NK-92 treated with Interleukin-12 subunit alpha and Interleukin-12 subunit beta, amount 100 ng/mL, for 24 hours (cell line): ENCODE data around the gene PARD3.

Experiments used
- DNase-seq: peaks from one replicate; lab custom pipeline; 2025; lab: John Stamatoyannopoulos, UW

Gene PARD3

DNA sequence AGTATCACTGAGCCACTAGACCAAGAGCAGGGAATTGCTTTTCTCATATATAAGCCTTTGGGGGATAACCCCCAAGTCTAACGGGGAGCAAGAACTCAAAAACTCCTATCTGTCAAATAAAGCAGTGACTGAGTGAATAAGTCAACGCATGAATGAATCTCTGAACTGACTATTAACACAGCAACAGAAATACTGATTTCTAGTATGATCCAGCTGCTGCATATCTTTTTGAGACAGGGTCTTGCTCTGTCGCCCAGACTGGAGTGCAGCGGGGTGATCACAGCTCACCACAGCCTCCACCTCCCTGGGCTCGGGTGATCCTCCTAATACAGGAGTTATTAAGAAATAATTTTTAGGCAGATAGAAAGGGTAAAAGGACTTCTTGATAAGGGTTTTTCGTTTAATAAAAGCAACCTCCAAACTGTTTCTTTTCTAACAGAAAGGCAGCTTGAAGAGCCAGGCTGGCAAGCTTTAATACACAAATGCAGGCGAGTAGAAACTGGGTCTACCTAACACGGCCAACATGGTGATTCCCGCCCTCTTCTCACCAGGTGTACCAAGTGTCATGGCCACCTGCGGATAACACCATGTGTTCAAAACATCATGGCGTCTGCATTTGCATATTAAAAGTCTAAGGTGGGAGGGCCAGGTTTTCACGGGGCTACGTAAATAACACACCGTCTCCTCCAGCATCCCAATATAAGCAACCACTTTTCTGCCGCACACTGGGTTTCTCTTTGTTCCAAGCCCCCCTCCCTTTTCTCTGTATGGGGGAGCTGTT is 631.9 kb downstream of the PARD3 start:
- no peak for DNase-seq

GRCh38 chr10:34181553-34182300 is 633.4 kb downstream of the PARD3 start:
- DNase-seq = no peak

DNA sequence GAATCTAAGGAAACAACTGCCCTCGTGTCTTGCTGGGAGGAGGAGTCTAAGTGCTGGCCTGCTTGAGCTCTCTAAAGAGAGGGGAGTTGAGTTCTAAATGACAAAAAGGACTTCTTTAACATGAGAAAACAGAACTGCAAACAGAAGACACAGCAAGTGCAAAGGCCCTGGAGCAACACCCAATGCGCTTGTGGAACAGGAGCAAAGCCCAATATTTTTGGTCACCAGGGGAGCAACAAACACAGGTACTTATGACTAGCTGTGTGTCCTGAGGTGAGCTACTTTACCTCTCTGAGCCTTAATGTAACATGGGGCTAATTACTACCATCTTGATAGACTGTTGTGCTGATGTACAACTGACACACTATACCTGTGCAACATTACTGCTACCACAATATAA is 634.3 kb downstream of the PARD3 start:
- DNase-seq = no peak

DNA sequence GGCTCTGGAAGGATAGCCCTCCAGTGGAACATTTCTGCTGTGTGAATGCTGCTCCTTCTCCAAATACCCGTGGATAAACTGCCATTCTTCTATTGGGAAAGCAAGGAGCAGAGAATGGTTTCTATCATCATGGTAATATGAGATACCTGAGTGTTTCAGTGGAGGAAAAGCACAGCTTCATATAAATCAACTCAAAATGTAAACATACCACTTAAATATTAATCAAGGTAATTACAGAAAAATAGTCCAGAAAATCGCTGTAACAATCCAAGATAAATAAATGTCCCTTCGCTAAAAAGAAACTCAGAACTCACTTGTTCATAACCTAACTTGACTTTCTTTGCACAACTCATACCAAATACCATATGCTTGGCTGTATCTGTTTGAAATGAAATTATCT is 635.8 kb downstream of the PARD3 start:
- no peak for DNase-seq

GRCh38 chr10:34178756-34179155 is 636.3 kb downstream of the PARD3 start:
- no peak for DNase-seq

GRCh38 chr10:34178196-34178595 is 636.9 kb downstream of the PARD3 start:
- no peak for DNase-seq

GRCh38 chr10:34177445-34177844 is 637.7 kb downstream of the PARD3 start:
- no peak for DNase-seq

DNA sequence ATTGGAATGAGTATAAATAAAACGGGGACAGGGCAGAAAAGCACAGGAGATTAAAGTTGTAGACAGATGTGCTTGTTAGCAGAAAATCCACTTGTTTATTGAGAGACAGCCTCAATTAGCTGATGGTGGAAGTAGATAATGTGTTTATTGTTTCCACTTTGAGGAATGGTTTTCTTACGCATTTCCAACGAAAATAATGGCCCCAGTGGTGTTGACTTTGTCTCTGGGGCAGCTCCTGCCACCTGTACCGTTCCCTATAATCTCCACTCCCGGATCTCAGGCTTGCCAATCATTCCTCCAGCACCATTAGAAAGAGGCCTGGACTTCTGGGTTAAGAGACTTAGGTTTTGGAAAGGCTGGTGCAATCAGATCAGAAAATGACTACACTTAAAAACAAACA is 638.7 kb downstream of the PARD3 start:
- DNase-seq = no peak

- DNase-seq = no peak
Measured at GRCh38 chr10:34175121-34175520, 640.0 kb downstream of the PARD3 start.

GRCh38 chr10:34172936-34173533 is 642.1 kb downstream of the PARD3 start:
- no peak for DNase-seq

- DNase-seq = no peak
Measured at GRCh38 chr10:34171957-34172527, 643.1 kb downstream of the PARD3 start.

DNA sequence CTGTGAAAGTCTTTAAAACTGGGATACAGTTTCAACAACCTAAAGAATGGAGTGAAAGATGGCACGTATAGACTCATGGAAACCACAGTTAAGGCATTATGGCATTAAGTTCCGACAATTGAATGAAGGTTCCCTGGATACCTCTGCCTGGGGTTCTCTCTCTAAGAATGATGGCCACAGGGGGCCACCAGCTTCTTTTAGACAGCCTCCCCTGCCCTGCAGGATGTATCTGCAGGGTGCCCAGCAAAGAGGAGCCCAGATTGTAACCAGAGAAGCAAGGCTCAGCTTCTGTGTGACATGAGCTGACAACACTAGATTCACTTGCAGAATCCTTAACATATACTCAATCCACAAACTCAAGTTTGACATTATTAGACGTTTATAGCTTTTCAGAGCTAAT is 645.4 kb downstream of the PARD3 start:
- no peak for DNase-seq

DNA sequence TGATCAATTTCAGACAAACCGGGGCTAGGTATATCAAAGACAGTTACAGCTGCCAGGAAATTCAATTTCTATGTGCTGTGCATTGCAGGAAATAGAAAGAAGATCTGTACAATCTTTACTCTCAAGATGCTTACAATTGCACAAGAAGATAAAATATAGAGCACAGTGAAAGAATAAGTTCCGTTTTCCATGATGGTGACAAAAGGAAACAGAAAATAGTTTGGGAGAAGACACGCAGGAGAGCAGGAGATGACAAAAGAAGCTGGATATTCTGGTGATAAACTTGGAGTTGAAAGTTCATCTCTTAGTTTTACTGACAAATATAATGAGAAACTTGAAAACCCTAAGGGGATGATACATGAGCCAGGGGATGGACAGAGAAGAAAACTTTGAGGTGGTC is 646.0 kb downstream of the PARD3 start:
- no peak for DNase-seq

GRCh38 chr10:34168439-34168838 is 646.7 kb downstream of the PARD3 start:
- DNase-seq = no peak

- DNase-seq = no peak
Measured at GRCh38 chr10:34166823-34167222, 648.3 kb downstream of the PARD3 start.

GRCh38 chr10:34166354-34166753 is 648.7 kb downstream of the PARD3 start:
- no peak for DNase-seq

GRCh38 chr10:34164029-34164428 is 651.1 kb downstream of the PARD3 start:
- no peak for DNase-seq

- no peak for DNase-seq
Measured at GRCh38 chr10:34163075-34163905, 651.8 kb downstream of the PARD3 start.

DNA sequence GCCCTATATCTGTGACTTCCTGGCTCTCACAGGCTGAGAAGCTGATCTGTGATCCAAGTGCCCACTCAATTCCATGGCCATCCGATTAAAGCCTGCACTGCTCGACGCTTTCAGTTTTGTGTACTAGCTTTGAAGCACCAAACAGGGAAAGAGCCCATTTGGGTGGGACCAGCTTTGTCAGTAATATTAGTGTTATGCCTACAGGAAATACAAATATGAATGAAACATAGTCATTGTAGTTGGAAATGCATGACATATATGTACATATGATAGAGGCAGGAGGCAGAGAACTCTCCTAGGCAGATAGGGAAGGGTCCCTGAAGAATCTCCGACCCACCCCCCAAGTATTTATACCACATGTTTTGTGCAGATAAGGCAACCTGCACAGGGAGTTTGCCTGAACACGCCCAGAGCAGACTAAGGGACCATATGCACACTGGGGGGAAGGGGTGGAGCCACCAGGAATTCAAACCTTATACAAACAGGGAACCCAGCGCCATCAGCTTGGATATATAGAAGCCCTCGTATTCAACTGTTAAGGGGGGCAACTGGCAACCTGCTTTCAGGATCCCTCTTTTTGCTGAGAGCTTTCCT is 653.2 kb downstream of the PARD3 start:
- no peak for DNase-seq

DNA sequence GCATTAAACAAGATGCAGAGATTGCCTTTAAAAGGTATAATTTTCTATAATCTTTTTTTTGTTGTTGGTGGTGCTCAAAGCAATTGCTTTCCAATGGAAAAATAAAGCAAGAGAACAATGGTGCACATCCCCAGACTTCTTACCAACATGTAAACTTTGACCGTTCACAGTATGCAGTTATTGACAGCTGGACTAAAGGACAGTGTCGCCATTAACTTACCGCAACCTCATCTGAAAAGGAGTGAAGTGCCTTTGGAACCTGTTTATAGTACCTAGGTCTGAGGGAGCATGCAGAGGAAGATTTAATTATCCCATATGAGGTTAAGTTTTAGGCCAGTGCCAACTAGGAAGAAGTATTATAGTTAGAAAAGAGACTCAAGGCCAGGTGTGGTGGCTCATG is 654.5 kb downstream of the PARD3 start:
- no peak for DNase-seq

DNA sequence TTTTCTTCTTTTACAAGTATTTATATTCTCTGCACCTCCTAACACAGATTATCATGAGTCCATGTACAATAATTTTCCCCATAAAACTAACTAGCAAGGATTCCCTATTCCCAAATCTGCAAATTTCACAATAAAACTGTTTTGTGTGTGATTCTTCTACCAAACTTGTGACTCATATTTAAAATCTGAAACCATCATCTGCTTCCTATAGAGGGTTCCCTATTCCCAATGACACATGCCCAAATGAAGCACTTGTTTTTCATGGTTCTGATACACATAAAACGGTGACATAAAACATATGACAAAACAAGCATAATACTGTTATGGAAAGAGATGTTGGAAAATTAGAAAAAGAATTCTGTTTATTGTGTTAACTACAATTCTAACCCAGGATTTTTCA is 657.6 kb downstream of the PARD3 start:
- DNase-seq = no peak
